A673 (cell line): ENCODE results near the gene CBX7. TPM values are rescaled to one million over a fixed set of nuclear protein-coding genes. Genes with fewer than 3 reads are reported as not detected.
"Not testable (repeated sequence)": the region's sequence is repeated elsewhere in the genome, so short reads cannot be mapped to it uniquely, and the experiment has no call there.

Experiments used
- BruUV-seq: library from RNA; stranded (reverse); fragments of 400-500 nt; replicated peaks from 2 replicates; lab custom pipeline; 2021; lab: Mats Ljungman, UMichigan
- CTCF ChIA-PET: fragments of 300-600 bp; sonication (Branson Sonifier 250); formaldehyde crosslinking; loops from one replicate; lab custom pipeline; 2022; ENCODE audit warnings: antibody characterized with exemption; lab: Charles Lee
- POLR2A ChIA-PET: fragments of 300-600 bp; sonication (Branson Sonifier 250); formaldehyde crosslinking; loops from one replicate; lab custom pipeline; 2022; ENCODE audit warnings: antibody characterized with exemption; ENCODE audit not compliant: low non-redundant PET; lab: Charles Lee
- DNase-seq: peaks from one replicate; pipeline ENCODE4 v3.0.0-alpha.2; 2015; ENCODE audit warnings: low spot score
- H3K27ac ChIP-seq: fragments of 200-600 bp; sonication (generic); 2 replicates; pipeline ENCODE4 v1.5.1; 2016; ENCODE audit warnings: mixed run types, low read depth, mild to moderate bottlenecking, mixed read lengths, antibody characterized with exemption, low read length; ENCODE audit not compliant: poor library complexity, severe bottlenecking
- H3K27me3 ChIP-seq: fragments of 200-600 bp; sonication (generic); replicated peaks from 2 replicates; pipeline ENCODE4 v1.6.1; 2017; ENCODE audit warnings: mixed run types, low read depth, mild to moderate bottlenecking, mixed read lengths, antibody characterized with exemption, low read length; ENCODE audit not compliant: insufficient read depth, poor library complexity
- H3K36me3 ChIP-seq: fragments of 200-600 bp; sonication (generic); 2 replicates; pipeline ENCODE4 v1.6.1; 2016; ENCODE audit warnings: mixed run types, mild to moderate bottlenecking, mixed read lengths, antibody characterized with exemption, low read length; ENCODE audit not compliant: insufficient read depth, poor library complexity, severe bottlenecking
- H3K4me1 ChIP-seq: fragments of 200-600 bp; sonication (generic); 2 replicates; pipeline ENCODE4 v1.6.1; 2017; ENCODE audit warnings: mixed run types, mild to moderate bottlenecking, mixed read lengths, antibody characterized with exemption, low read length; ENCODE audit not compliant: insufficient read depth, poor library complexity, severe bottlenecking
- H3K4me3 ChIP-seq: fragments of 200-600 bp; sonication (generic); 2 replicates; pipeline ENCODE4 v1.5.1; 2016; ENCODE audit warnings: low read depth, mixed run types, mild to moderate bottlenecking, mixed read lengths, low read length; ENCODE audit not compliant: poor library complexity, severe bottlenecking
- H3K9me3 ChIP-seq: fragments of 200-600 bp; sonication (generic); 2 replicates; pipeline ENCODE4 v1.6.1; 2016; ENCODE audit warnings: mixed run types, low read depth, mild to moderate bottlenecking, mixed read lengths, antibody characterized with exemption, low read length; ENCODE audit not compliant: poor library complexity, severe bottlenecking
- CTCF ChIP-seq: fragments of 300-800, 200-600 bp; sonication (generic); conservative IDR thresholded peaks from 2 replicates; pipeline ENCODE4 v1.5.1; 2017; ENCODE audit warnings: low read depth, mild to moderate bottlenecking, antibody characterized with exemption, low read length, moderate library complexity, mixed read lengths
- EZH2 ChIP-seq: fragments of 200-600 bp; sonication (generic); IDR thresholded peaks from 2 replicates; pipeline ENCODE4 v1.6.1; 2017; ENCODE audit warnings: borderline replicate concordance, low read depth, mild to moderate bottlenecking, mixed read lengths, antibody characterized with exemption, low read length; ENCODE audit not compliant: poor library complexity, severe bottlenecking
- intact Hi-C: fragments of 100-400 bp; cut with micrococcal nuclease; formaldehyde crosslinking; loops from one replicate; pipeline ENCODE4 v1.10.0; 2022; ENCODE audit not compliant: unreplicated experiment
- total RNA-seq: library from RNA; stranded (reverse); gene quantifications from 2 replicates; pipeline ENCODE4 v1.2.3, GENCODE V29; 2021

CBX7 gene
- total RNA-seq, 1 experiment from 2014 or later: 2.8 TPM

- no TSS peak for BruUV-seq
- DNase-seq: no peak
- Histone ChIP-seq H3K27ac (no peak overlapping the region), H3K9me3 (no peaks in the 10 kb centered on the region), H3K27me3 (no peaks in the 10 kb centered on the region), H3K4me1 (peaks cover 15% of the 10 kb centered on the region), H3K36me3 (no peaks in the 10 kb centered on the region), H3K4me3 (no peak overlapping the region)
- no peak for TF ChIP-seq EZH2
- TF ChIP-seq CTCF: no peak
- CTCF ChIA-PET: interaction anchor here (1.3 to 1.8 kb wide), 3 partner anchors 137 to 359 kb away, joined by 5 to 15 read pairs (median 12); no protein-coding TSS in a partner anchor
- POLR2A ChIA-PET: no interaction called here
- intact Hi-C loops: loop anchor here (2.0 to 10.0 kb wide), 4 partner anchors 75 to 875 kb away; partner anchors contain the start of gene PDGFB
Measured at GRCh38 chr22:39169797-39170466, 17.5 kb upstream of the CBX7 start.

- H3K4me3 ChIP-seq: no peak overlapping the region
- ChIA-PET CTCF (no interaction called here), POLR2A (interaction anchor here (0.6 kb wide), 1 partner anchor 354 kb away, joined by 6 read pairs; the partner anchor contains the start of gene ATF4)
- H3K36me3 ChIP-seq: no peaks in the 10 kb centered on the region
- DNase-seq: no peak
- H3K27ac ChIP-seq: no peak overlapping the region
- BruUV-seq: no TSS peak
- TF ChIP-seq EZH2 (no peak), CTCF (no peak)
- no peaks in the 10 kb centered on the region for H3K4me1 ChIP-seq
- no peaks in the 10 kb centered on the region for H3K9me3 ChIP-seq
- intact Hi-C loops: no loop called here
- H3K27me3 ChIP-seq: no peaks in the 10 kb centered on the region
Measured at GRCh38 chr22:39166547-39166946, 14.1 kb upstream of the CBX7 start.

GRCh38 chr22:39156093-39156492, 3.6 kb upstream of the CBX7 start:
- CTCF ChIA-PET, DNase-seq, H3K36me3 ChIP-seq, POLR2A ChIA-PET, BruUV-seq, H3K9me3 ChIP-seq, H3K27ac ChIP-seq, intact Hi-C loops, H3K4me3 ChIP-seq: not testable (repeated sequence)
- peaks cover 14% of the 10 kb centered on the region for H3K4me1 ChIP-seq
- H3K27me3 ChIP-seq: peaks cover 25% of the 10 kb centered on the region
